HEK293T (cell line): ENCODE data around the gene GPR149.

Source experiments
- ARNT ChIP-seq: fragments of 450-650 bp; IDR thresholded peaks from 2 replicates; pipeline ENCODE4 v1.6.1; 2017; ENCODE audit warnings: mild to moderate bottlenecking
- BHLHE40 ChIP-seq: fragments of 450-650 bp; IDR thresholded peaks from 2 replicates; pipeline ENCODE4 v1.6.1; 2016; ENCODE audit warnings: mild to moderate bottlenecking, moderate library complexity, borderline replicate concordance
- ELF4 ChIP-seq: fragments of 450-650 bp; IDR thresholded peaks from 2 replicates; pipeline ENCODE4 v1.6.1; 2017; ENCODE audit warnings: antibody characterized with exemption
- FOXK2 ChIP-seq: fragments of 450-650 bp; IDR thresholded peaks from 2 replicates; pipeline ENCODE4 v1.6.1; 2016; ENCODE audit warnings: mild to moderate bottlenecking
- FOXM1 ChIP-seq: fragments of 450-650 bp; IDR thresholded peaks from 2 replicates; pipeline ENCODE4 v1.6.1; 2017; ENCODE audit warnings: mild to moderate bottlenecking, borderline replicate concordance
- HDGF ChIP-seq: fragments of 450-650 bp; IDR thresholded peaks from 2 replicates; pipeline ENCODE4 v1.6.1; 2017; ENCODE audit warnings: antibody characterized with exemption, borderline replicate concordance
- L3MBTL2 ChIP-seq: fragments of 450-650 bp; conservative IDR thresholded peaks from 2 replicates; pipeline ENCODE4 v1.6.1; 2016; ENCODE audit warnings: mild to moderate bottlenecking
- NFRKB ChIP-seq: fragments of 450-650 bp; IDR thresholded peaks from 2 replicates; pipeline ENCODE4 v1.6.1; 2016; ENCODE audit warnings: mild to moderate bottlenecking, moderate library complexity
- SP1 ChIP-seq: fragments of 450-650 bp; IDR thresholded peaks from 2 replicates; pipeline ENCODE4 v1.6.1; 2017
- SUZ12 ChIP-seq: fragments of 450-650 bp; IDR thresholded peaks from 2 replicates; pipeline ENCODE4 v1.6.1; 2016; ENCODE audit warnings: mild to moderate bottlenecking
- TARDBP ChIP-seq: fragments of 450-650 bp; IDR thresholded peaks from 2 replicates; pipeline ENCODE4 v1.6.1; 2016
- ZNF384 ChIP-seq: fragments of 450-650 bp; IDR thresholded peaks from 2 replicates; pipeline ENCODE4 v1.6.1; 2016
- TF ChIP-seq, protein P1 (sequence below): fragments of 450-650 bp; IDR thresholded peaks from 2 replicates; pipeline ENCODE4 v1.6.1; 2016

GRCh38 chr3:154338008-154338407 is 92.0 kb downstream of the GPR149 start:
- no peak for TF ChIP-seq NFRKB
- no peak for TF ChIP-seq SUZ12
- TF ChIP-seq ARNT, result no peak
- TF ChIP-seq FOXK2, result no peak
- no peak for TF ChIP-seq FOXM1
- TF ChIP-seq HDGF, result no peak
- no peak for TF ChIP-seq L3MBTL2
- TF ChIP-seq ELF4, result no peak
- TF ChIP-seq TARDBP, result no peak
- TF ChIP-seq, protein P1, sequence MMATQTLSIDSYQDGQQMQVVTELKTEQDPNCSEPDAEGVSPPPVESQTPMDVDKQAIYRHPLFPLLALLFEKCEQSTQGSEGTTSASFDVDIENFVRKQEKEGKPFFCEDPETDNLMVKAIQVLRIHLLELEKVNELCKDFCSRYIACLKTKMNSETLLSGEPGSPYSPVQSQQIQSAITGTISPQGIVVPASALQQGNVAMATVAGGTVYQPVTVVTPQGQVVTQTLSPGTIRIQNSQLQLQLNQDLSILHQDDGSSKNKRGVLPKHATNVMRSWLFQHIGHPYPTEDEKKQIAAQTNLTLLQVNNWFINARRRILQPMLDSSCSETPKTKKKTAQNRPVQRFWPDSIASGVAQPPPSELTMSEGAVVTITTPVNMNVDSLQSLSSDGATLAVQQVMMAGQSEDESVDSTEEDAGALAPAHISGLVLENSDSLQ, result no peak
- no peak for TF ChIP-seq SP1
- no peak for TF ChIP-seq BHLHE40
- TF ChIP-seq ZNF384, result no peak
